Subcutaneous adipose tissue (tissue), 4 donors: ENCODE results near the gene UBE2E2. TPM values are rescaled to one million over a fixed set of nuclear protein-coding genes. Genes with fewer than 3 reads are reported as not detected.

Experiments
- total RNA-seq, 4 donors: library from RNA; depleted of rRNA; stranded (reverse); fragments of >200 nt; gene quantifications; one replicate each; pipeline ENCODE4 v1.1.0, GENCODE V29; 2016
- TF ChIP-seq, protein P1 (sequence below): fragments of 450-650 bp; IDR thresholded peaks from one replicate; pipeline ENCODE4 v1.5.1; 2016; ENCODE audit warnings: low read depth, mild to moderate bottlenecking, control low read depth, antibody characterized with exemption, moderate library complexity

UBE2E2 gene
- total RNA-seq, 4 donors from 2014 or later: 48.0 to 89.0 (median 63.4) TPM

DNA sequence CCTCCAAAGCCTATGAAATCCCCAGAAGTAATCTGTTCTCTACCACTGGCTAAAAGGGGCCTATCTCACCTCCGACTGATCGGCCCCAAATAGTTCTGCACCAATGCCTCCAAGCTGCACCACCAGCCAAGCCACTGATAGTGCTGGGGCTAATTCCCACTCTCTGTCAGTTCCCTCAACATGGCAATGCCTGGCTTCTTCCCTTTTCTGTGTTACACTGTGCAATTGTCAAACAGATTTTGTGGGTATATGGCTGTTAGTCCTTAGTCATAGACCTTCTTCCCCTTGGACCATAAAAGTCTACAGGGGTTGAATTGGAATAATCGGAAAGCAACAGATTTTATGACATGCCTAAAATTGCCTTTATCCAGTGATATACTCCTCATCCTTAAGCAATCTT is 9.3 kb upstream of the UBE2E2 start:
- TF ChIP-seq, protein P1, sequence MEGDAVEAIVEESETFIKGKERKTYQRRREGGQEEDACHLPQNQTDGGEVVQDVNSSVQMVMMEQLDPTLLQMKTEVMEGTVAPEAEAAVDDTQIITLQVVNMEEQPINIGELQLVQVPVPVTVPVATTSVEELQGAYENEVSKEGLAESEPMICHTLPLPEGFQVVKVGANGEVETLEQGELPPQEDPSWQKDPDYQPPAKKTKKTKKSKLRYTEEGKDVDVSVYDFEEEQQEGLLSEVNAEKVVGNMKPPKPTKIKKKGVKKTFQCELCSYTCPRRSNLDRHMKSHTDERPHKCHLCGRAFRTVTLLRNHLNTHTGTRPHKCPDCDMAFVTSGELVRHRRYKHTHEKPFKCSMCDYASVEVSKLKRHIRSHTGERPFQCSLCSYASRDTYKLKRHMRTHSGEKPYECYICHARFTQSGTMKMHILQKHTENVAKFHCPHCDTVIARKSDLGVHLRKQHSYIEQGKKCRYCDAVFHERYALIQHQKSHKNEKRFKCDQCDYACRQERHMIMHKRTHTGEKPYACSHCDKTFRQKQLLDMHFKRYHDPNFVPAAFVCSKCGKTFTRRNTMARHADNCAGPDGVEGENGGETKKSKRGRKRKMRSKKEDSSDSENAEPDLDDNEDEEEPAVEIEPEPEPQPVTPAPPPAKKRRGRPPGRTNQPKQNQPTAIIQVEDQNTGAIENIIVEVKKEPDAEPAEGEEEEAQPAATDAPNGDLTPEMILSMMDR: no peak

DNA sequence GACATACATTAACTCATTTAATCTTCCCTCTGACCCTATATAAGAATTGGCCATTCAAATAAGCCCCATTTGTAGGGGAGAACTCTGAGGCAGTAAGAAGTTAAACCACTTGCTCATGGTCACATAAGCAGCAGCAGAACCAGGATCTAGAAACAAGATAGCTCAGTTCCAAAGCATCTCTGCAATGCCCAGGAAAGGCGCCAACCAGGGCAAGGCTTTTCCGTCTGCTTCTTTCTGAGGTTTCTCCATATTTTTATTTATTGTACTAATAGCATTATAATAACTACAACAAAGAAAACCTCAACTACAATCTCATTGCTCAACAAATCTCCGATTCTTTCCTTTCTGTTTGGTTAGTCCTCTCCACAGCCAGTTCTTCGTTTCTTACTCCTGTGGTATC is 4.3 kb upstream of the UBE2E2 start:
- TF ChIP-seq, protein P1: no peak

DNA sequence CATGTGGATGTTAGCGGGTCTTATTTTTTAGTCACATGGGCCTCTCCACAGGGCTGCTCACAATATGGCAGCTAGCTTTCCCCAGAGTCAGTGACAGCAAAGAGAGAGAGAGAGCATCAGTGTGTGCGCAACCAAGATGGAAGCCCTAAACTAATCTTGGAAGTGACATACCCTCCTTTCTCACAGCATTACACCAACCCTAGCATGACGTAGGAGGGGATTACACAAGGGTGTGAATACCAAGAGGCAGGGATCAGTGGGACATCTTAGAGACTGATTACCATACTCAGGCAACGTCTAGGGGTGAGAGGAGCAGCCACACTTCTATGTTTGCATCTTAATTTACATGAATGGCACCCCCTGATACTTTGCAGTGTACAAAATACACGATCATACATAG is 3.5 kb upstream of the UBE2E2 start:
- TF ChIP-seq, protein P1: no peak

DNA sequence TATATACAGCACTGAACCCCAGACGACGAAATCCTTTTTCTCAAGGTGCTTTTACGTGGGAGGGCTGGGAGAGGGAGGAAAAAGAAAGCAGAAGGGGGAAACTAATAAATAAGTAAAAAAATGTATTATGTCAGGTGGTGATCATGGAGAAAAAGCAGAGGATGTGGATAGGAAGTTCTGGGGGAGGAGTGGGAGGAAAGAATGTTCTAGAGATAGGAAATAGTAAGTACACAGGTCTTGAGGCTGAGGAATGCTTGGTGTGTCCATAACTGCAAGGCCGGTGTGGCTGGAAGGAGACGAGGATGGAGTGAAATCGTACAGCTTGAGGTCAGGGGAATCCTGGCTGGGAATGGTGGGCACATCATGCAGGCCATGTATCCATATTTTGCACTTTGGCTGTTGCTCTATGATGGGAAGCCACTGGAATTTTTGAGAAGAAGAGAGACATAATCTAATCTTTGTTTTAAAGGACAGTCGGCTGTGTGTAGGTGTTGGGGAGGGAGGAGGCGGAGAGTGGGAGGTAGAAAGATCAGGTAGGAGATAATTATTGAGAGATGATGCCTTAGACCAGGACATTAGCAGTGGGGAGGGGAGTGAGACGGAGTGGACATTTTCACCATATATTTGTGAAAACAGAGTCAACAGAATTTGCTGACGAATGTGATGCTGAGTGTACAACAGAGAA is 1.8 kb upstream of the UBE2E2 start:
- TF ChIP-seq, protein P1: no peak

DNA sequence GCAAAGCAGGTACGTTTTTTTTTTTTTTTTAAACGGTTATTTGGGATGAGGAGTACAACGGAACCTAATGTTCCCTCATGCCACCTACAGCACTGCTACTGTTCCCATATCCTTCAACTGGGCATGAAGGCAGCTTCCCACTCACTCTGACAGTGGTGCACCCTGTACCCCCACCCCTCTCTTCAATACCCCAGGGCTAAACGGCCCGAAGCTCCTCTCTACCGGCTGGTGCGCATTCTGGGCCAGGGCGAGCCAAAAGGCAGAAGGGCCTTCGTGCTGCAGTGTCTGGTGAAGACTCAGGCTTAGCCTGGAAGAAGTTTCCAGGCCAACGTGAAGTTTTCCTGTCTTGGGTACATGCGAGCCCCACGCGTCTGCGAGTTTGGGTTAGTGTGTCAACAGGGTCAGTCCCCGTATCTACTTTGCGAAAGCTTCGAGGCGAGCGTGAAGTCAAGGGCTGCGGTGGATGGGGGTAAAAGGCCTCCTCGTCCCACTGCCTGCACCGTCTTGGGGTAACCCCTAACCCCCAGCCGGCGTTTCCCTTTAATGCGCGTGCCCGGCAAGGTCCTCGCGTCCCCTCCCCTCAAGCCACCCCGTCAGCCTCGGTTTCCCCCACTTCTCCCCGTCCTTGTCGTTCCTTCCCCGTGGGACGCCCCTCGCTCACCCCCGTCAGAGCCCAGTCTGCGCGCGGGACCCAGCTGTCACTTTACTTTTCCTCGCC is 765 bp upstream of the UBE2E2 start:
- TF ChIP-seq, protein P1: no peak

DNA sequence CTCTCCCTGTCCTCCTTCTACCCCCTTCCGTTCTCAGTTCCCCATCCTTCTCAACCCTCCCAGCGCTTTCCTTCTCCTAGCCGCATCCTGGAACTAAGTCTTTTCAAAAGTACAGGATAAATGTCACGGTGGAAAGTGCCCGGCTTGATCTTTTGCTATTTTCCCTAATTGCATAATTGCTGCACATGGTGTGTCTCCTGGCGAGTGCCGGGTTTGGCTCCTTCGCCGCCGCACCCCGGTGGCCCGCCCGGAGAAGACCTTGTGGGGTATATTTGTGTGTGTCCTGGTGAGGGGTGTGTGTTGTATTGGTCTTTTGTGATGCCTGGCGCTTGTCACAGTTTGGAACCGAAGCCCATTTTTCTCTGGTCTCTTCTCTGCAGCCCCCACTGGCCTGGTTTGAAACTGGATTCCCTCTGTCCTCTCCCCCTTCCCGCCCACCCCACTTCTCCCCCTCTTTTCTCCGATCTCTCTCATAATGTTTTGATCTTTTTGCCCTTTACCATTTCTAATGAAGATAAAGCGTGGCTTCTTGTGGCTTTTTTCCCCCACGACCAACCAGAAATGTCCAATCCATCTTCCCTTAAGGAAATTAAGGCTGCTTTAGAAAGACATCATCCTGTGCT is 692 bp downstream of the UBE2E2 start:
- TF ChIP-seq, protein P1: no peak

DNA sequence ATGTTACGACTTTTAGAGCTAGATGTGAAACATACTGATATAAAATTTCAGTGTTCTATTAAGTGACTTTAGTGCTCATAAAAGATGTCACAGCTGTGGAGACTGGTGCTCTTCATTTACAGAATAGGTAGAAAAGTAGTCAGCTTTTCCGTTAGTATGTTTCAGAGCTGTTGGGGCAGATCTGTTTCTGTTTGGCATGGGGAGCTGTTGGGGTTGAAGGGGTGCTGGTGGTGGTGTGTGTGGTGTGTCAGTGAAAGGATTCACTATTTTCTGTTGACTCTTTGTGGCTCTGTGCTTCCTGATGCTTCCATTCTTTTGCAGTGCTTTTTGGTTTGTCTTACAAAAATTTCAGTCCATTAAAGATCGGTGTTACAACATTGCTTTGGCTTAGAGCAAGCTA is 3.2 kb downstream of the UBE2E2 start:
- TF ChIP-seq, protein P1: no peak
